ENCODE data around the gene IFITM2. TPM values are rescaled to one million over a fixed set of nuclear protein-coding genes. Genes with fewer than 3 reads are reported as not detected.

IFITM2 gene
- total and polyA plus RNA-seq, 2 of the 13 experiments (the other 11 are each of a cell fraction or from before 2014, with no cell fraction given), result 13.8 to 267 TPM

- ATAC-seq (no peak), FAIRE-seq (no peak), DNase-seq (ENCODE audit: low spot score) (no peak)
- no peak overlapping the region for H3K27ac ChIP-seq (ENCODE audit: extremely low read length, insufficient read depth, low read length)
- 82% methylated on average over 18 of the region's 23 CpGs for WGBS (ENCODE audit: low lambda C conversion rate)
- no peak overlapping the region for H3K4me3 ChIP-seq (replicated peaks in 1 of 3; ENCODE audit: insufficient read depth in 1 of 3, low read depth in 2 of 3, low read length in 3 of 3)
- peaks cover 0 to 13% of the 10 kb centered on the region in 2 experiments; a peak in 3 of 5 replicates for H3K27me3 ChIP-seq (ENCODE audit: control insufficient read depth in 1 of 2, insufficient read depth in 2 of 2, low read length in 2 of 2)
- CTCF ChIA-PET (ENCODE audit: low intra/inter-chr PET ratio, low total read pairs), result no interaction called here
- POLR2A ChIA-PET, result interaction anchor here (1.1 to 1.2 kb wide), 2 partner anchors 16 to 23 kb away, joined by 3 read pairs; no protein-coding TSS in a partner anchor
- H3K9ac ChIP-seq (ENCODE audit: insufficient read depth, low read depth, low read length), result no peak overlapping the region
- intact Hi-C loops (cut with micrococcal nuclease; ENCODE audit: unreplicated experiment), result no loop called here
- H3K4me2 ChIP-seq (ENCODE audit: low read depth, low read length), result no peak overlapping the region
- peaks cover 50% of the 10 kb centered on the region for H3K4me1 ChIP-seq (ENCODE audit: insufficient read depth, low read length)
- no peaks in the 10 kb centered on the region for H3K36me3 ChIP-seq (replicated peaks in 1 of 2; ENCODE audit: control insufficient read depth in 1 of 2, insufficient read depth in 2 of 2, low read length in 2 of 2)
- no peaks in the 10 kb centered on the region for H3K9me3 ChIP-seq (ENCODE audit: low read length)
- in situ Hi-C loops (cut with HindIII; ENCODE audit: extremely low pct_ligation_motif_present, low pct_unique_long_range_greater_than_20kb), result no loop called here
- no TSS peak for BruUV-seq (replicated peaks)
- H2AFZ ChIP-seq (ENCODE audit: low read length), result no peak overlapping the region
- TF ChIP-seq TRAFD1 (CRISPR knock-in tag; IDR thresholded peaks at IDR 0.05; ENCODE audit: borderline replicate concordance) (no peak), ZBTB4 (CRISPR knock-in tag; IDR thresholded peaks at IDR 0.05; ENCODE audit: borderline replicate concordance) (no peak), NR2C2 (CRISPR knock-in tag; IDR thresholded peaks at IDR 0.05; ENCODE audit: borderline replicate concordance) (no peak), ZNF333 (CRISPR knock-in tag; IDR thresholded peaks at IDR 0.05; ENCODE audit: borderline replicate concordance) (no peak), ZC3H13 (CRISPR knock-in tag; IDR thresholded peaks at IDR 0.05) (no peak), RBAK (CRISPR knock-in tag; IDR thresholded peaks at IDR 0.05) (peak; percentile 98), ZNF670 (CRISPR knock-in tag; IDR thresholded peaks at IDR 0.05; ENCODE audit: borderline replicate concordance) (no peak), KLF15 (CRISPR knock-in tag; IDR thresholded peaks at IDR 0.05; ENCODE audit: borderline replicate concordance) (no peak), ZNF687 (CRISPR knock-in tag; IDR thresholded peaks at IDR 0.05) (0 out of 2 replicates have a peak, but pooled peaks have one; percentile 22)
- no peaks in the 10 kb centered on the region for H4K20me1 ChIP-seq (ENCODE audit: insufficient read depth, low read length)
- H3K79me2 ChIP-seq (ENCODE audit: insufficient read depth, low read length), result no peaks in the 10 kb centered on the region
Observed at GRCh38 chr11:332651-333480, 25.2 kb downstream of the IFITM2 start.

Measured in HepG2 (cell line).